ENCODE data around the gene CLEC1A.

The CLEC1A gene

GRCh38 chr12:10102322-10102721, 3.5 kb upstream of the CLEC1A start:
- DNase-seq (ENCODE audit: low read depth, low spot score) = no peak
- H3K27ac ChIP-seq = no peak overlapping the region

- no peak overlapping the region for H3K27ac ChIP-seq
- DNase-seq (ENCODE audit: low read depth, low spot score) = no peak
Observed at GRCh38 chr12:10101648-10102220, 2.9 kb upstream of the CLEC1A start.

- no peak for DNase-seq (ENCODE audit: low read depth, low spot score)
- H3K27ac ChIP-seq = no peak overlapping the region
Observed at GRCh38 chr12:10101042-10101579, 2.3 kb upstream of the CLEC1A start.

- no peak for DNase-seq (ENCODE audit: low read depth, low spot score)
Observed at GRCh38 chr12:10097521-10097920, 1.3 kb downstream of the CLEC1A start.

GRCh38 chr12:10095971-10096370, 2.8 kb downstream of the CLEC1A start:
- no peak for DNase-seq (ENCODE audit: low read depth, low spot score)

More at GRCh38 chr12:10097521-10097920, 1.3 kb downstream of the CLEC1A start:
- no peak overlapping the region for H3K27ac ChIP-seq

GRCh38 chr12:10094646-10095395, 4.0 kb downstream of the CLEC1A start:
- no peak for DNase-seq (ENCODE audit: low read depth, low spot score)

More at GRCh38 chr12:10095971-10096370, 2.8 kb downstream of the CLEC1A start:
- no peak overlapping the region for H3K27ac ChIP-seq

GRCh38 chr12:10088955-10089900, 9.6 kb downstream of the CLEC1A start:
- H3K27ac ChIP-seq = no peak overlapping the region
- no peak for DNase-seq (ENCODE audit: low read depth, low spot score)

More at GRCh38 chr12:10094646-10095395, 4.0 kb downstream of the CLEC1A start:
- H3K27ac ChIP-seq = no peak overlapping the region

GRCh38 chr12:10088031-10088430, 10.8 kb downstream of the CLEC1A start:
- no peak for DNase-seq (ENCODE audit: low read depth, low spot score)
- no peak overlapping the region for H3K27ac ChIP-seq

- no peak overlapping the region for H3K27ac ChIP-seq
- no peak for DNase-seq (ENCODE audit: low read depth, low spot score)
Observed at GRCh38 chr12:10086387-10086786, 12.4 kb downstream of the CLEC1A start.

GRCh38 chr12:10084733-10085132, 14.1 kb downstream of the CLEC1A start:
- no peak for DNase-seq (ENCODE audit: low read depth, low spot score)
- no peak overlapping the region for H3K27ac ChIP-seq

GRCh38 chr12:10082117-10082874, 16.5 kb downstream of the CLEC1A start:
- no peak for DNase-seq (ENCODE audit: low read depth, low spot score)
- H3K27ac ChIP-seq = no peak overlapping the region

GRCh38 chr12:10075451-10075850, 23.3 kb downstream of the CLEC1A start:
- DNase-seq (ENCODE audit: low read depth, low spot score) = no peak
- no peak overlapping the region for H3K27ac ChIP-seq

- no peak overlapping the region for H3K27ac ChIP-seq
Observed at GRCh38 chr12:10073261-10073660, 25.5 kb downstream of the CLEC1A start.

GRCh38 chr12:10072131-10072530, 26.7 kb downstream of the CLEC1A start:
- no peak overlapping the region for H3K27ac ChIP-seq
- no peak for DNase-seq (ENCODE audit: low read depth, low spot score)

More at GRCh38 chr12:10073261-10073660, 25.5 kb downstream of the CLEC1A start:
- DNase-seq (ENCODE audit: low read depth, low spot score) = no peak

- no peak for DNase-seq (ENCODE audit: low read depth, low spot score)
- H3K27ac ChIP-seq = no peak overlapping the region
Observed at GRCh38 chr12:10070380-10070779, 28.4 kb downstream of the CLEC1A start.

GRCh38 chr12:10069976-10070375, 28.8 kb downstream of the CLEC1A start:
- H3K27ac ChIP-seq = no peak overlapping the region
- DNase-seq (ENCODE audit: low read depth, low spot score) = no peak

- H3K27ac ChIP-seq = no peak overlapping the region
- DNase-seq (ENCODE audit: low read depth, low spot score) = no peak
Observed at GRCh38 chr12:10069099-10069498, 29.7 kb downstream of the CLEC1A start.

GRCh38 chr12:10068644-10069043, 30.1 kb downstream of the CLEC1A start:
- no peak overlapping the region for H3K27ac ChIP-seq
- DNase-seq (ENCODE audit: low read depth, low spot score) = no peak

GRCh38 chr12:10067942-10068341, 30.8 kb downstream of the CLEC1A start:
- DNase-seq (ENCODE audit: low read depth, low spot score) = no peak
- no peak overlapping the region for H3K27ac ChIP-seq

GRCh38 chr12:10067264-10067663, 31.5 kb downstream of the CLEC1A start:
- no peak overlapping the region for H3K27ac ChIP-seq
- DNase-seq (ENCODE audit: low read depth, low spot score) = no peak

All from epithelial cell of prostate (primary cell).